ENCODE results near the gene SPSB3.

Gene SPSB3

GRCh38 chr16:1788095-1788707, 5.8 kb upstream of the SPSB3 start:
- DNase-seq = no peak

GRCh38 chr16:1787322-1788094, 5.1 kb upstream of the SPSB3 start:
- no peak for DNase-seq

GRCh38 chr16:1787056-1787321, 4.6 kb upstream of the SPSB3 start:
- DNase-seq = no peak

- DNase-seq = no peak
These were observed 4.1 kb upstream of the SPSB3 start for GRCh38 chr16:1786242-1787055.

- DNase-seq = no peak
These were observed 3.4 kb upstream of the SPSB3 start for GRCh38 chr16:1785846-1786170.

- DNase-seq = no peak
These were observed 2.8 kb upstream of the SPSB3 start for GRCh38 chr16:1784977-1785845.

- no peak for DNase-seq
These were observed 488 bp downstream of the SPSB3 start for GRCh38 chr16:1781758-1782407.

GRCh38 chr16:1781254-1781653, 1.1 kb downstream of the SPSB3 start:
- DNase-seq = no peak

GRCh38 chr16:1780677-1781072, 1.7 kb downstream of the SPSB3 start:
- no peak for DNase-seq

GRCh38 chr16:1779741-1780676, 2.4 kb downstream of the SPSB3 start:
- DNase-seq = no peak

GRCh38 chr16:1779234-1779701, 3.1 kb downstream of the SPSB3 start:
- no peak for DNase-seq

GRCh38 chr16:1778200-1779179, 3.9 kb downstream of the SPSB3 start:
- DNase-seq = no peak

GRCh38 chr16:1777375-1778199, 4.8 kb downstream of the SPSB3 start:
- DNase-seq = no peak

GRCh38 chr16:1776991-1777374, 5.4 kb downstream of the SPSB3 start:
- no peak for DNase-seq

- no peak for DNase-seq
These were observed 5.8 kb downstream of the SPSB3 start for GRCh38 chr16:1776672-1776955.

GRCh38 chr16:1775846-1776671, 6.3 kb downstream of the SPSB3 start:
- no peak for DNase-seq

- DNase-seq = no peak
These were observed 7.1 kb downstream of the SPSB3 start for GRCh38 chr16:1775006-1775845.

- no peak for DNase-seq
These were observed 8.0 kb downstream of the SPSB3 start for GRCh38 chr16:1774448-1774780.
